PC-9 (cell line): ENCODE measurements around the gene CLDN6. TPM values are rescaled to one million over a fixed set of nuclear protein-coding genes. Genes with fewer than 3 reads are reported as not detected.

ENCODE experiments used
- BruUV-seq: library from RNA; stranded (reverse); fragments of 400-500 nt; replicated peaks from 2 replicates; lab custom pipeline; 2021; lab: Mats Ljungman, UMichigan
- CTCF ChIA-PET: fragments of 300-600 bp; sonication (Branson Sonifier 250); formaldehyde crosslinking; loops from one replicate; lab custom pipeline; 2022; ENCODE audit warnings: antibody characterized with exemption; lab: Charles Lee
- POLR2A ChIA-PET: fragments of 300-600 bp; sonication (Branson Sonifier 250); formaldehyde crosslinking; loops from one replicate; lab custom pipeline; 2022; ENCODE audit warnings: antibody characterized with exemption; ENCODE audit not compliant: unreplicated experiment; lab: Charles Lee
- DNase-seq, 2 experiments: peaks; one replicate each; pipeline versions ENCODE4 v3.0.0 to v3.0.0-alpha.2; 2015 to 2022; ENCODE audit warnings: mixed read lengths in 1 of 2
- H2AFZ ChIP-seq: fragments of 200-600 bp; sonication (generic); 2 replicates; pipeline ENCODE4 v1.8.1; 2017; ENCODE audit warnings: antibody characterized with exemption
- H3F3A ChIP-seq: fragments of 200-600 bp; sonication (generic); 2 replicates; pipeline ENCODE4 v1.8.1; 2017; ENCODE audit warnings: antibody characterized with exemption, mild to moderate bottlenecking, low read depth; ENCODE audit not compliant: insufficient read depth
- H3K27ac ChIP-seq: fragments of 200-600 bp; sonication (generic); 2 replicates; pipeline ENCODE4 v1.6.1; 2016; ENCODE audit warnings: mixed run types
- H3K27me3 ChIP-seq: fragments of 200-600 bp; sonication (generic); 2 replicates; pipeline ENCODE4 v1.6.1; 2016; ENCODE audit warnings: low read depth, mixed run types; ENCODE audit not compliant: insufficient read depth
- H3K36me3 ChIP-seq: fragments of 200-600 bp; sonication (generic); 2 replicates; pipeline ENCODE4 v1.6.1; 2016; ENCODE audit warnings: low read depth, mixed run types
- H3K4me1 ChIP-seq: fragments of 200-600 bp; sonication (generic); replicated peaks from 2 replicates; pipeline ENCODE4 v1.6.1; 2016; ENCODE audit warnings: mixed run types; ENCODE audit not compliant: insufficient read depth
- H3K4me2 ChIP-seq: fragments of 200-600 bp; sonication (generic); 2 replicates; pipeline ENCODE4 v1.6.1; 2017; ENCODE audit warnings: mixed run types
- H3K4me3 ChIP-seq: fragments of 200-600 bp; sonication (generic); 2 replicates; pipeline ENCODE4 v1.6.1; 2016; ENCODE audit warnings: mixed run types
- H3K79me2 ChIP-seq: fragments of 200-600 bp; sonication (generic); 2 replicates; pipeline ENCODE4 v1.6.1; 2017; ENCODE audit warnings: low read depth, mixed run types
- H3K9me2 ChIP-seq: fragments of 200-600 bp; sonication (generic); 2 replicates; pipeline ENCODE4 v1.8.1; 2017; ENCODE audit warnings: mild to moderate bottlenecking; ENCODE audit not compliant: insufficient read depth
- H3K9me3 ChIP-seq: fragments of 200-600 bp; sonication (generic); 2 replicates; pipeline ENCODE4 v1.8.1; 2016; ENCODE audit warnings: low read depth; ENCODE audit not compliant: insufficient read depth
- H4K20me1 ChIP-seq: fragments of 200-600 bp; sonication (generic); 2 replicates; pipeline ENCODE4 v1.8.1; 2017; ENCODE audit not compliant: insufficient read depth
- CTCF ChIP-seq: fragments of 200-600 bp; sonication (generic); conservative IDR thresholded peaks from 2 replicates; pipeline ENCODE4 v1.6.1; 2017; ENCODE audit warnings: mixed run types, antibody characterized with exemption, mild to moderate bottlenecking, moderate library complexity
- EZH2 ChIP-seq: fragments of 200-600 bp; sonication (generic); IDR thresholded peaks from 2 replicates; pipeline ENCODE4 v1.8.0; 2017; ENCODE audit warnings: antibody characterized with exemption, low read depth
- intact Hi-C: fragments of 100-400 bp; cut with micrococcal nuclease; formaldehyde crosslinking; loops from one replicate; pipeline ENCODE4 v1.10.0; 2022; ENCODE audit not compliant: unreplicated experiment
- total RNA-seq: library from RNA; stranded (reverse); gene quantifications from 2 replicates; pipeline ENCODE4 v1.2.3, GENCODE V29; 2021

CLDN6 gene
- total RNA-seq, 1 experiment from 2014 or later = 0.26 TPM

GRCh38 chr16:2966808-2967191 lies 51.2 kb downstream of the CLDN6 start:
- Histone ChIP-seq H2AFZ (no peak overlapping the region), H3K9me2 (no peaks in the 10 kb centered on the region), H4K20me1 (no peaks in the 10 kb centered on the region), H3K27me3 (no peaks in the 10 kb centered on the region), H3K79me2 (peaks cover 6% of the 10 kb centered on the region; the same call in 1 of the 2 replicates), H3K9me3 (no peaks in the 10 kb centered on the region), H3K36me3 (no peaks in the 10 kb centered on the region), H3K4me3 (no peak overlapping the region), H3K4me2 (no peak overlapping the region), H3K27ac (no peak overlapping the region), H3F3A (peaks cover 30% of the 10 kb centered on the region; the same call in 1 of the 2 replicates), H3K4me1 (peaks cover 5% of the 10 kb centered on the region)
- no TSS peak for BruUV-seq
- CTCF ChIA-PET = no interaction called here
- intact Hi-C loops = loop anchor here (10.0 kb wide), 1 partner anchor 82 kb away; the partner anchor contains the start of gene FLYWCH2
- TF ChIP-seq EZH2 = no peak
- no peak for TF ChIP-seq CTCF
- POLR2A ChIA-PET = no interaction called here
- DNase-seq = no peak

GRCh38 chr16:2966043-2966807 lies 51.8 kb downstream of the CLDN6 start:
- intact Hi-C loops = loop anchor here (10.0 kb wide), 1 partner anchor 81 kb away; the partner anchor contains the start of gene FLYWCH2
- no peak for TF ChIP-seq EZH2
- TF ChIP-seq CTCF = no peak
- Histone ChIP-seq H3K36me3 (no peaks in the 10 kb centered on the region), H3K27me3 (no peaks in the 10 kb centered on the region), H3K79me2 (peaks cover 6% of the 10 kb centered on the region; the same call in 1 of the 2 replicates), H3K4me2 (no peak overlapping the region), H3K9me3 (no peaks in the 10 kb centered on the region), H2AFZ (no peak overlapping the region), H3K27ac (no peak overlapping the region), H3K4me3 (no peak overlapping the region), H3K9me2 (no peaks in the 10 kb centered on the region), H4K20me1 (no peaks in the 10 kb centered on the region), H3F3A (peaks cover 30% of the 10 kb centered on the region; the same call in 1 of the 2 replicates), H3K4me1 (peaks cover 5% of the 10 kb centered on the region)
- BruUV-seq = no TSS peak
- no peak for DNase-seq
- CTCF ChIA-PET = no interaction called here
- POLR2A ChIA-PET = no interaction called here

Other genes with a start within 250 kb of the CLDN6 start
- gene ELOB, start 240.9 kb downstream of the CLDN6 start, total RNA-seq = 259 and 401 TPM in 2 replicates
- 0.23 and 0.33 TPM in 2 replicates for gene PRSS33, start 230.6 kb downstream of the CLDN6 start, total RNA-seq
- gene PRSS41, start 219.7 kb downstream of the CLDN6 start, total RNA-seq = not detected in 2 replicates
- 61.2 and 77.4 TPM in 2 replicates for gene PRSS21, start 200.9 kb downstream of the CLDN6 start, total RNA-seq
- 19.9 and 23.4 TPM in 2 replicates for gene ZG16B, start 187.9 kb downstream of the CLDN6 start, total RNA-seq
- gene PRSS22, start 160.0 kb downstream of the CLDN6 start, total RNA-seq = 98.2 and 99.7 TPM in 2 replicates
- 41.5 and 50.1 TPM in 2 replicates for gene FLYWCH2, start 135.0 kb downstream of the CLDN6 start, total RNA-seq
- gene FLYWCH1, start 106.3 kb downstream of the CLDN6 start, total RNA-seq = 79.9 and 84.8 TPM in 2 replicates
- 8.4 and 16.2 TPM in 2 replicates for gene KREMEN2, start 53.9 kb downstream of the CLDN6 start, total RNA-seq
- 33.6 and 40.7 TPM in 2 replicates for gene PAQR4, start 48.8 kb downstream of the CLDN6 start, total RNA-seq
- gene PKMYT1, start 37.7 kb downstream of the CLDN6 start, total RNA-seq = 105 and 112 TPM in 2 replicates
- 14.3 and 16.4 TPM in 2 replicates for gene CLDN9, start 5.3 kb downstream of the CLDN6 start, total RNA-seq
- 226 and 242 TPM in 2 replicates for gene TNFRSF12A, start 2.2 kb upstream of the CLDN6 start, total RNA-seq
- 118 and 186 TPM in 2 replicates for gene HCFC1R1, start 5.8 kb upstream of the CLDN6 start, total RNA-seq
- 69.9 and 109 TPM in 2 replicates for gene THOC6, start 5.9 kb upstream of the CLDN6 start, total RNA-seq
- gene BICDL2, start 18.8 kb upstream of the CLDN6 start, total RNA-seq = 57.9 and 68.7 TPM in 2 replicates
- gene MMP25, start 28.4 kb upstream of the CLDN6 start, total RNA-seq = 0.28 and 0.83 TPM in 2 replicates
- gene IL32, start 47.5 kb upstream of the CLDN6 start, total RNA-seq = 1.5 and 2.2 TPM in 2 replicates
- gene ZSCAN10, start 81.1 kb upstream of the CLDN6 start, total RNA-seq = 0.23 TPM in 1 of 2 replicates, not detected in the other
- 17.4 and 18.0 TPM in 2 replicates for gene ZNF205, start 94.4 kb upstream of the CLDN6 start, total RNA-seq
- 15.9 and 17.7 TPM in 2 replicates for gene ZNF213, start 116.8 kb upstream of the CLDN6 start, total RNA-seq
- gene OR1F1, start 170.0 kb upstream of the CLDN6 start, total RNA-seq = 1.2 and 1.4 TPM in 2 replicates
- gene ZNF200, start 217.0 kb upstream of the CLDN6 start, total RNA-seq = 12.1 and 13.2 TPM in 2 replicates
- not detected in 2 replicates for gene MEFV, start 238.4 kb upstream of the CLDN6 start, total RNA-seq